MCF 10A (cell line): ENCODE data around the gene CES3. TPM values are rescaled to one million over a fixed set of nuclear protein-coding genes. Genes with fewer than 3 reads are reported as not detected.

Experiments used
- BruUV-seq: library from RNA; stranded (reverse); fragments of 400-500 nt; replicated peaks from 2 replicates; lab custom pipeline; 2021; lab: Mats Ljungman, UMichigan
- CTCF ChIA-PET: fragments of 300-600 bp; sonication (Branson Sonifier 250); formaldehyde crosslinking; extraction: SDS; loops from one replicate; lab custom pipeline; 2021; ENCODE audit warnings: antibody characterized with exemption, inconsistent platforms; lab: Yijun Ruan, JAX
- POLR2A ChIA-PET: fragments of 300-600, 350-650 bp; sonication (Branson Sonifier 250); formaldehyde crosslinking; extraction: SDS; loops from one replicate; lab custom pipeline; 2020; ENCODE audit warnings: antibody characterized with exemption, inconsistent platforms; lab: Yijun Ruan, JAX
- DNase-seq: peaks from one replicate; pipeline ENCODE4 v3.0.0-alpha.2; 2018; ENCODE audit not compliant: unreplicated experiment
- H3K27ac Mint-ChIP-seq: one replicate; pipeline ENCODE4 v1.8.0; 2022; ENCODE audit warnings: mild to moderate bottlenecking, low read depth, mixed read lengths; ENCODE audit not compliant: unreplicated experiment
- H3K27me3 Mint-ChIP-seq: one replicate; pipeline ENCODE4 v1.8.0; 2022; ENCODE audit warnings: mixed read lengths; ENCODE audit not compliant: insufficient read depth, unreplicated experiment
- H3K36me3 Mint-ChIP-seq: one replicate; pipeline ENCODE4 v1.8.0; 2022; ENCODE audit warnings: mild to moderate bottlenecking, moderate library complexity, mixed read lengths; ENCODE audit not compliant: insufficient read depth, unreplicated experiment
- H3K4me1 Mint-ChIP-seq: one replicate; pipeline ENCODE4 v1.8.0; 2022; ENCODE audit warnings: mixed read lengths; ENCODE audit not compliant: insufficient read depth, unreplicated experiment
- H3K4me3 Mint-ChIP-seq: one replicate; pipeline ENCODE4 v1.8.0; 2022; ENCODE audit warnings: mild to moderate bottlenecking, moderate library complexity, mixed read lengths; ENCODE audit not compliant: unreplicated experiment
- H3K9me3 Mint-ChIP-seq: one replicate; pipeline ENCODE4 v1.8.0; 2022; ENCODE audit warnings: mixed read lengths; ENCODE audit not compliant: unreplicated experiment
- intact Hi-C: fragments of 100-400 bp; cut with micrococcal nuclease; formaldehyde crosslinking; loops from 2 replicates; pipeline ENCODE4 v1.14.1; 2022
- total RNA-seq: library from RNA; stranded (reverse); gene quantifications from 2 replicates; pipeline ENCODE4 v1.2.3, GENCODE V29; 2022
- TF ChIP-seq, protein P1 (sequence below): fragments of 200-600 bp; IDR thresholded peaks from one replicate; pipeline ENCODE4 v1.8.0; 2022; ENCODE audit warnings: antibody characterized with exemption, mild to moderate bottlenecking; ENCODE audit not compliant: unreplicated experiment

Gene CES3
- total RNA-seq, 1 experiment from 2014 or later, result 0.65 TPM

DNA sequence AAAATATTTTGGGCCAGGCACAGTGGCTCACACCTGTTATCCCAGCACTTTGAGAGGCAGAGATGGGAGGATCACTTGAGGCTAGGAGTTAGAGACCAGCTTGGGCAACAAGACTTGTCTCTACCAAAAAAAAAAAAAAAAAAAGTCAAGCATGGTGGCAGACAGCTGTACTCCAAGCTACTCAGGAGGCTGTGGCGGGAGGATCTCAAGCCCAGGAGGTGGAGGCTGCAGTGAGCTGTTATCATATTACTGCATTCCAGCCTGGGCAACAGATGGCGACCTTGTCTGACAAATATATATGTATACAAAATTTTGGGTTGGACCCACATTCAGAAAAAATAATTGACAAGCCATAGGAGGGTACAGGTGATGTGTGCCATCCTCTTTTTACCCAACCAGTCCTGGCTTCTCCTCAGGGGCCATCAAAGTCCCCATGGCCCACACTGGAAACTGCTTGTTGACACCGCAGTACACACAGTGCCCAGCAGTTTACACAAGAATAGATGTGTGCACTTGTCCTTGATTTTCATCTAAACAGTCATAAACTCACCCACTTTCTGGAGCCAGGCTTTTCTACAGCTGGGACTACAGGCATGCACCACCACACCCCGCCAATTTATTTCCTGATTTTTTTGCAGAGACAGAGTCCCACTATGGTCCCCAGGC, 24.0 kb upstream of the CES3 start:
- no peak for DNase-seq
- peaks cover 39% of the 10 kb centered on the region for H3K36me3 Mint-ChIP-seq
- intact Hi-C loops, result no loop called here
- POLR2A ChIA-PET, result interaction anchor here (0.8 to 1.6 kb wide), 9 partner anchors 9 to 271 kb away, joined by 3 to 8 read pairs (median 4); partner anchors contain the start of gene PDP2
- peaks cover 31% of the 10 kb centered on the region for H3K4me1 Mint-ChIP-seq
- H3K27ac Mint-ChIP-seq, result peak overlapping the region; percentile 94
- H3K4me3 Mint-ChIP-seq, result peak overlapping the region; percentile 97
- no TSS peak for BruUV-seq
- CTCF ChIA-PET, result interaction anchor here (0.6 to 1.9 kb wide), 7 partner anchors 8 to 595 kb away, joined by 3 to 10 read pairs (median 4); no protein-coding TSS in a partner anchor
- TF ChIP-seq, protein P1, sequence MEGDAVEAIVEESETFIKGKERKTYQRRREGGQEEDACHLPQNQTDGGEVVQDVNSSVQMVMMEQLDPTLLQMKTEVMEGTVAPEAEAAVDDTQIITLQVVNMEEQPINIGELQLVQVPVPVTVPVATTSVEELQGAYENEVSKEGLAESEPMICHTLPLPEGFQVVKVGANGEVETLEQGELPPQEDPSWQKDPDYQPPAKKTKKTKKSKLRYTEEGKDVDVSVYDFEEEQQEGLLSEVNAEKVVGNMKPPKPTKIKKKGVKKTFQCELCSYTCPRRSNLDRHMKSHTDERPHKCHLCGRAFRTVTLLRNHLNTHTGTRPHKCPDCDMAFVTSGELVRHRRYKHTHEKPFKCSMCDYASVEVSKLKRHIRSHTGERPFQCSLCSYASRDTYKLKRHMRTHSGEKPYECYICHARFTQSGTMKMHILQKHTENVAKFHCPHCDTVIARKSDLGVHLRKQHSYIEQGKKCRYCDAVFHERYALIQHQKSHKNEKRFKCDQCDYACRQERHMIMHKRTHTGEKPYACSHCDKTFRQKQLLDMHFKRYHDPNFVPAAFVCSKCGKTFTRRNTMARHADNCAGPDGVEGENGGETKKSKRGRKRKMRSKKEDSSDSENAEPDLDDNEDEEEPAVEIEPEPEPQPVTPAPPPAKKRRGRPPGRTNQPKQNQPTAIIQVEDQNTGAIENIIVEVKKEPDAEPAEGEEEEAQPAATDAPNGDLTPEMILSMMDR, result no peak
- H3K9me3 Mint-ChIP-seq, result no peaks in the 10 kb centered on the region
- no peaks in the 10 kb centered on the region for H3K27me3 Mint-ChIP-seq

DNA sequence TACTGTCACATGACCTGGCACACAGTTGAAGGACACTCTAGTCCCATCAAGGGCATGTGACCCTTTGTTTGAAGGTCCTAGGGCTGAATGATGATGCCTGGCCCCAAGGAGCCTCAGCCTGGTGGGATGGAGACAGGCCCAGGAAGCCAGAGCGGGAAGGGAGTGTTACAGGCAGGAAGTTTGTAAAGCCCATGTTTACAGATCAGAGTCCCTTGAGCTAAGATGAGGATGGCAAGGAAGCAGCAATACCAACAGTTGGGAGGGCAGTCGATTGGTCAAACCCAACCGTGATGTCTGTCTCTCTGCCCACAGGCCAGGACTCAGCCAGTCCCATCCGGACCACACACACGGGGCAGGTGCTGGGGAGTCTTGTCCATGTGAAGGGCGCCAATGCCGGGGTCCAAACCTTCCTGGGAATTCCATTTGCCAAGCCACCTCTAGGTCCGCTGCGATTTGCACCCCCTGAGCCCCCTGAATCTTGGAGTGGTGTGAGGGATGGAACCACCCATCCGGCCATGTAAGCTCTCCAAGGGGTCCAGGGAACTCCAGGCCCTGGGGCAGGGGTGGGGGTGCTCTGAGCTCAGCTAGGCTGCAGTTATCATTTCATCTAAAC, 23.2 kb upstream of the CES3 start:
- CTCF ChIA-PET, result interaction anchor here (0.7 to 3.2 kb wide), 3 partner anchors 15 to 43 kb away, joined by 3 to 15 read pairs (median 3); no protein-coding TSS in a partner anchor
- H3K9me3 Mint-ChIP-seq, result no peaks in the 10 kb centered on the region
- POLR2A ChIA-PET, result interaction anchor here (1.1 to 1.6 kb wide), 3 partner anchors 9 to 43 kb away, joined by 3 to 6 read pairs (median 3); no protein-coding TSS in a partner anchor
- intact Hi-C loops, result no loop called here
- peak overlapping the region; percentile 97 for H3K4me3 Mint-ChIP-seq
- no TSS peak for BruUV-seq
- H3K36me3 Mint-ChIP-seq, result peaks cover 47% of the 10 kb centered on the region
- no peaks in the 10 kb centered on the region for H3K27me3 Mint-ChIP-seq
- peaks cover 24% of the 10 kb centered on the region for H3K4me1 Mint-ChIP-seq
- no peak for DNase-seq
- TF ChIP-seq, protein P1, result no peak
- H3K27ac Mint-ChIP-seq, result no peak overlapping the region

DNA sequence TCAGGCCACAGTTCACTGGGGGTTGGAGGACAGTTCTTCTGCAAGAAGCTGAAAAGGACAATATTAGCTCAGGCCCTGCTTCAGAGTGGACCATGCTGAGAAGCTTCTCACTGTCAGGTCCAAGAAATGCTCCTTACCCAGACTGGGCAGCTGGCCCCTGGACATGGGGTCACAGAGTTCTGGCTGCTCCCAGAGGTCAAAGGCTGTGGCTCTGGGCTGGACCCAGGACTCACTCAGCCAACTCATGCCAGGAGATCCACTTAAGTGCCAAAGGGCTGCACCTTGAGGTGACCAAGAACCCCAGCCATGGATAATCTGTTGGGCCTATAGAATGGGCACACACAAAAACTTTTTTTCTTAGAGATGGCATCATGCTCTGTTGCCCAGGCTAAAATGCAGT, 21.7 kb upstream of the CES3 start:
- Mint-ChIP-seq H3K4me1 (peaks cover 11% of the 10 kb centered on the region), H3K4me3 (no peak overlapping the region), H3K9me3 (no peaks in the 10 kb centered on the region), H3K27me3 (no peaks in the 10 kb centered on the region), H3K36me3 (peaks cover 50% of the 10 kb centered on the region), H3K27ac (no peak overlapping the region)
- DNase-seq, result no peak
- BruUV-seq, result no TSS peak
- POLR2A ChIA-PET, result interaction anchor here (1.4 kb wide), 1 partner anchor 9 kb away, joined by 4 read pairs; no protein-coding TSS in a partner anchor
- intact Hi-C loops, result no loop called here
- CTCF ChIA-PET, result interaction anchor here (0.6 to 3.2 kb wide), 2 partner anchors 44 to 89 kb away, joined by 3 to 15 read pairs; no protein-coding TSS in a partner anchor
- TF ChIP-seq, protein P1, result no peak

DNA sequence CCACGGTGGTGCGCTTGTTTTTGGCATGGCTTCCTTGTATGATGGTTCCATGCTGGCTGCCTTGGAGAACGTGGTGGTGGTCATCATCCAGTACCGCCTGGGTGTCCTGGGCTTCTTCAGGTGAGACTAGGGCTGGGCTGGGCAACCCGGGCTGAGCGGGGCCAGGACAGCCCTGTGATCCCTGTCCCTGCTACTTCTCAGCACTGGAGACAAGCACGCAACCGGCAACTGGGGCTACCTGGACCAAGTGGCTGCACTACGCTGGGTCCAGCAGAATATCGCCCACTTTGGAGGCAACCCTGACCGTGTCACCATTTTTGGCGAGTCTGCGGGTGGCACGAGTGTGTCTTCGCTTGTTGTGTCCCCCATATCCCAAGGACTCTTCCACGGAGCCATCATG, 20.8 kb upstream of the CES3 start:
- no TSS peak for BruUV-seq
- ChIA-PET CTCF (interaction anchor here (3.2 kb wide), 1 partner anchor 45 kb away, joined by 15 read pairs; no protein-coding TSS in a partner anchor), POLR2A (interaction anchor here (0.9 to 1.4 kb wide), 2 partner anchors 9 to 10 kb away, joined by 3 to 4 read pairs; no protein-coding TSS in a partner anchor)
- no peak for DNase-seq
- H3K4me1 Mint-ChIP-seq, result peaks cover 11% of the 10 kb centered on the region
- no peaks in the 10 kb centered on the region for H3K27me3 Mint-ChIP-seq
- H3K27ac Mint-ChIP-seq, result no peak overlapping the region
- TF ChIP-seq, protein P1, result no peak
- no peak overlapping the region for H3K4me3 Mint-ChIP-seq
- intact Hi-C loops, result no loop called here
- no peaks in the 10 kb centered on the region for H3K9me3 Mint-ChIP-seq
- H3K36me3 Mint-ChIP-seq, result peaks cover 50% of the 10 kb centered on the region
